Measurements from ENCODE around the gene ISOC1. TPM values are rescaled to one million over a fixed set of nuclear protein-coding genes. Genes with fewer than 3 reads are reported as not detected.

ISOC1 gene
- total and polyA plus RNA-seq, 10 of the 15 experiments (the other 5 are each of a cell fraction or from before 2014, with no cell fraction given) = 12.6 to 61.8 (median 29.9) TPM

DNA sequence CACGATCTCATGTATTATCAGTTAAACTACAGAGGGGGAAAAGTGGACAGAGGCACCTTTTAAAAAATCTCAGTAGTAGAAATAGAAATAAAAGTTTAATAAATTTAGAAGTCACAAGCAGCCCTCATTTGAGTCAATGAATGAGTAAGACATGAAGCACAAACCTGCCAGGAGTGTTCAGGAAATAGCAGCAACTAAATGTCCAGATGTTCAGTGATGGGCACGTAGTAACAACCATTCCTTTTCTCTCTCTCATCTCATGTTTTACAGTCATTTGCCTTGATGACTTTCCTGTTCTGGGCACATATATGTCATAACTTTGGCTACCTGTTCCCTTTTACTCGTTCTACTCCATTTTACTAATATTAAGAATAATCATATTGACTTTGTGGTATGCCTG is 17.7 kb downstream of the ISOC1 start:
- H3K36me3 ChIP-seq (ENCODE audit: control insufficient read depth in 2 of 2, insufficient read depth in 2 of 2, low read length in 1 of 2) = peaks cover 1 to 8% of the 10 kb centered on the region in 2 experiments; a peak in 2 of 4 replicates
- ChIA-PET RAD21 (ENCODE audit: unreplicated experiment) (no interaction called here), SMC1A (ENCODE audit: uncharacterized antibody, unreplicated experiment) (interaction anchor here (0.8 to 2.6 kb wide), 6 partner anchors 11 to 32 kb away, joined by 3 to 9 read pairs (median 4); partner anchors contain the start of gene ISOC1), CTCF (interaction anchor here (3.7 kb wide), 1 partner anchor 14 kb away, joined by 17 read pairs; no protein-coding TSS in a partner anchor), POLR2A (interaction anchor here (1.4 kb wide), 1 partner anchor 17 kb away, joined by 5 read pairs; the partner anchor contains the start of gene ISOC1)
- no peak overlapping the region for H3K4me3 ChIP-seq
- no peaks in the 10 kb centered on the region for H3K9me3 ChIP-seq (replicated peaks; ENCODE audit: control insufficient read depth, insufficient read depth, low read length)
- no peaks in the 10 kb centered on the region for H3K4me1 ChIP-seq (ENCODE audit: control insufficient read depth, insufficient read depth, low read length)
- no peaks in the 10 kb centered on the region for H3K79me2 ChIP-seq (ENCODE audit: control insufficient read depth, insufficient read depth, low read length)
- WGBS (ENCODE audit: insufficient coverage, insufficient replicate concordance, low lambda C conversion rate, missing lambda C conversion rate) = 78% methylated on average over 3 of the region's 3 CpGs
- in situ Hi-C loops (cut with MboI) = loop anchor here (25.0 kb wide), 1 partner anchor 1550 kb away; no protein-coding TSS in a partner anchor
- no peak for ATAC-seq
- no peak overlapping the region for H2AFZ ChIP-seq (ENCODE audit: control insufficient read depth, low read depth, low read length)
- TF ChIP-seq WRNIP1 (IDR thresholded peaks at IDR 0.05; ENCODE audit: borderline replicate concordance, low read depth, low read length) (no peak), MYC (IDR thresholded peaks at IDR 0.05; ENCODE audit: insufficient read depth, insufficient read length, insufficient replicate concordance, low read length, severe bottlenecking) (no peak)
- intact Hi-C loops (cut with micrococcal nuclease; ENCODE audit: unreplicated experiment) = no loop called here
- no peak for DNase-seq (ENCODE audit: low read depth, low spot score)
- no peak overlapping the region for H3K27ac ChIP-seq (ENCODE audit: control insufficient read depth, insufficient read depth)
- no peak overlapping the region for H3K4me2 ChIP-seq (ENCODE audit: control insufficient read depth, insufficient read depth)
- H3K27me3 ChIP-seq (replicated peaks in 1 of 2; ENCODE audit: control insufficient read depth in 2 of 2, insufficient read depth in 2 of 2, low read length in 1 of 2) = no peaks in the 10 kb centered on the region
- no peak for FAIRE-seq
- no peaks in the 10 kb centered on the region for H4K20me1 ChIP-seq (ENCODE audit: control insufficient read depth, insufficient read depth)
- no peak overlapping the region for H3K9ac ChIP-seq (ENCODE audit: control insufficient read depth, insufficient read depth, low read length)
- BruUV-seq (replicated peaks) = no TSS peak

- intact Hi-C loops (cut with micrococcal nuclease; ENCODE audit: unreplicated experiment) (no loop called here), in situ Hi-C loops (cut with MboI) (loop anchor here (25.0 kb wide), 1 partner anchor 1552 kb away; no protein-coding TSS in a partner anchor)
- no peaks in the 10 kb centered on the region for H3K27me3 ChIP-seq (replicated peaks in 1 of 2; ENCODE audit: control insufficient read depth in 2 of 2, insufficient read depth in 2 of 2, low read length in 1 of 2)
- no TSS peak for BruUV-seq (replicated peaks)
- TF ChIP-seq PML (IDR thresholded peaks at IDR 0.05; ENCODE audit: low read length) (no peak), FOXM1 (IDR thresholded peaks at IDR 0.05; ENCODE audit: low read depth, low read length) (no peak), STAT3 (IDR thresholded peaks at IDR 0.05; ENCODE audit: low read depth, low read length) (no peak), CEBPB (IDR thresholded peaks at IDR 0.05; ENCODE audit: borderline replicate concordance in 1 of 2, low read depth in 2 of 2, low read length in 2 of 2) (no peak), ZNF207 (IDR thresholded peaks at IDR 0.05; ENCODE audit: borderline replicate concordance) (no peak), CBX5 (IDR thresholded peaks at IDR 0.05; ENCODE audit: low read depth) (no peak), ATF7 (IDR thresholded peaks at IDR 0.05; ENCODE audit: low read depth) (no peak)
- H3K9me3 ChIP-seq (replicated peaks; ENCODE audit: control insufficient read depth, insufficient read depth, low read length) = no peaks in the 10 kb centered on the region
- no peak for DNase-seq (ENCODE audit: low read depth, low spot score)
- SMC1A ChIA-PET (ENCODE audit: uncharacterized antibody, unreplicated experiment) = interaction anchor here (6.8 kb wide), 1 partner anchor 16 kb away, joined by 52 read pairs; the partner anchor contains the start of gene ISOC1
- RAD21 ChIA-PET (ENCODE audit: unreplicated experiment) = no interaction called here
- H3K4me1 ChIP-seq (ENCODE audit: control insufficient read depth, insufficient read depth, low read length) = no peaks in the 10 kb centered on the region
- CTCF ChIA-PET = no interaction called here
- H3K27ac ChIP-seq (ENCODE audit: control insufficient read depth, insufficient read depth) = no peak overlapping the region
- H3K79me2 ChIP-seq (ENCODE audit: control insufficient read depth, insufficient read depth, low read length) = no peaks in the 10 kb centered on the region
- 73% methylated on average over 2 of the region's 2 CpGs for WGBS (ENCODE audit: insufficient coverage, insufficient replicate concordance, low lambda C conversion rate, missing lambda C conversion rate)
- H3K36me3 ChIP-seq (ENCODE audit: control insufficient read depth in 2 of 2, insufficient read depth in 2 of 2, low read length in 1 of 2) = peaks cover 0 to 8% of the 10 kb centered on the region in 2 experiments; a peak in 1 of 4 replicates
- no peaks in the 10 kb centered on the region for H4K20me1 ChIP-seq (ENCODE audit: control insufficient read depth, insufficient read depth)
- no peak for ATAC-seq
- H2AFZ ChIP-seq (ENCODE audit: control insufficient read depth, low read depth, low read length) = no peak overlapping the region
- no peak overlapping the region for H3K9ac ChIP-seq (ENCODE audit: control insufficient read depth, insufficient read depth, low read length)
- POLR2A ChIA-PET = no interaction called here
- no peak overlapping the region for H3K4me3 ChIP-seq
- no peak for FAIRE-seq
- H3K4me2 ChIP-seq (ENCODE audit: control insufficient read depth, insufficient read depth) = no peak overlapping the region
Measured at GRCh38 chr5:129113867-129114266, 19.3 kb downstream of the ISOC1 start.
